RWPE1 (cell line): ENCODE data around the gene MUC4.

Experiments used
- CTCF ChIA-PET: fragments of 350-600 bp; sonication (Branson Sonifier 250); formaldehyde crosslinking; extraction: SDS; loops from one replicate; lab custom pipeline; 2021; lab: Yijun Ruan, JAX
- POLR2A ChIA-PET: fragments of 400-600 bp; formaldehyde crosslinking; extraction: SDS; loops from one replicate; lab custom pipeline; 2020; ENCODE audit warnings: antibody characterized with exemption; ENCODE audit not compliant: low non-redundant PET; lab: Yijun Ruan, JAX
- DNase-seq: peaks from one replicate; pipeline ENCODE4 v3.0.0; 2012; ENCODE audit warnings: low spot score
- H3K27ac ChIP-seq: fragments of 450-650 bp; 2 replicates; pipeline ENCODE4 v1.5.1; 2017
- TF ChIP-seq, protein P1 (sequence below): fragments of 450-650 bp; conservative IDR thresholded peaks from 2 replicates; pipeline ENCODE4 v1.5.1; 2017; ENCODE audit warnings: low read depth, mild to moderate bottlenecking

The MUC4 gene

DNA sequence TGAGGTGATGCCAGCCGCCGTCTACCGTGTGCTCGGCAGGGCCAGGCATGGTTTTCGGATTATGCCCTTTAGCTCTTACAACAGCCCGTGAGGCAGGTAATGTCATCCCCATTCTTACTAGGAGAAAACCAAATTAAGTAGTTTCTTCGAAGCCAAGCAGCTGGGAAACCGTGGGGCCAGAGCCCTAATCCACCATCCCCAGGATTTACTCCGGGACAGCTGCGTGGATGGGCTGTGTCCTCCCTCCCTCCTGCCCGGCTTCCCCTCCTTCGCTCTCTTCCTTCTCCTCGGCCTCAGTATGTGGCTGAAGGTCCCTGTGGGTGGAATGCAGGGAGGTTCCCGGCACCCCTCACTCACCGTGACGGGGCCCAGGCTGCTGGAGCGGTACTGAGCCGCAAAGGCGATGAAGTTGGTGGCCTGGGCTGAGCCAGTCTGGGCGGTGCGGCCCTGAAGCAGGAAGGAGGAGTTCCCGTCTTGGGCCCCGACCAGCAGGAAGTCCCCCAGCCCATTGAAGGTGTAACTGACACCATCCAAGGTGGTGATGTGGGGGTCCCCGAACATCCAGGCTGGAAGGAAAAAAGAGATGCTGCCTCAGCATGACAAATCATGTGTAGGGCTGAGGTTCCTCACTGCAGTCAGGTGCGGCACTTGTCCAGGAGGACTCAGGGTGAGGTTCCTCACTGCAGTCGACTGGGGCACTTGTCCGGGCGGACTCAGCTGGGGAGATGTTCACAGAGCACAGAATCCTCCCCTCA is 48.5 kb downstream of the MUC4 start:
- no peak overlapping the region for H3K27ac ChIP-seq
- TF ChIP-seq, protein P1, sequence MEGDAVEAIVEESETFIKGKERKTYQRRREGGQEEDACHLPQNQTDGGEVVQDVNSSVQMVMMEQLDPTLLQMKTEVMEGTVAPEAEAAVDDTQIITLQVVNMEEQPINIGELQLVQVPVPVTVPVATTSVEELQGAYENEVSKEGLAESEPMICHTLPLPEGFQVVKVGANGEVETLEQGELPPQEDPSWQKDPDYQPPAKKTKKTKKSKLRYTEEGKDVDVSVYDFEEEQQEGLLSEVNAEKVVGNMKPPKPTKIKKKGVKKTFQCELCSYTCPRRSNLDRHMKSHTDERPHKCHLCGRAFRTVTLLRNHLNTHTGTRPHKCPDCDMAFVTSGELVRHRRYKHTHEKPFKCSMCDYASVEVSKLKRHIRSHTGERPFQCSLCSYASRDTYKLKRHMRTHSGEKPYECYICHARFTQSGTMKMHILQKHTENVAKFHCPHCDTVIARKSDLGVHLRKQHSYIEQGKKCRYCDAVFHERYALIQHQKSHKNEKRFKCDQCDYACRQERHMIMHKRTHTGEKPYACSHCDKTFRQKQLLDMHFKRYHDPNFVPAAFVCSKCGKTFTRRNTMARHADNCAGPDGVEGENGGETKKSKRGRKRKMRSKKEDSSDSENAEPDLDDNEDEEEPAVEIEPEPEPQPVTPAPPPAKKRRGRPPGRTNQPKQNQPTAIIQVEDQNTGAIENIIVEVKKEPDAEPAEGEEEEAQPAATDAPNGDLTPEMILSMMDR, result no peak
- DNase-seq, result no peak
- ChIA-PET POLR2A (no interaction called here), CTCF (interaction anchor here (1.5 kb wide), 1 partner anchor 87 kb away, joined by 5 read pairs; no protein-coding TSS in a partner anchor)

DNA sequence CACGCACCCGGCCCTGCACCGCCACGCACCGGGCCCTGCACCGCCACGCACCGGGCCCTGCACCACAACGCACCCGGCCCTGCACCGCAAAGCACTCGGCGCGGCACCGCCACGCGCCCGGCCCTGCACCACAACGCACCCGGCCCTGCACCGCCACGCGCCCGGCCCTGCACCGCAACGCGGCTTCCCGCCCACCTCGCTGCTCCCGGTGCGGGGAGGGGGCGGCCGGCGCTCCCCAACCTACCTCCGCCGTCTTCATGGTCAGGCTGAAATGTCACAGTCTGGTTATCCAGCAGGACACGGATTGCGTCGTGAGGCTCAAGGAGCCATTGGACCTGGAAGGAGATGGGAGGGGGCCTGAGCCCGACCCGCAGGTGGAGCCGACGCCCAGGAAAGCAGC is 49.1 kb downstream of the MUC4 start:
- TF ChIP-seq, protein P1, result no peak
- no peak for DNase-seq
- no peak overlapping the region for H3K27ac ChIP-seq
- POLR2A ChIA-PET, result no interaction called here
- CTCF ChIA-PET, result interaction anchor here (0.6 to 1.5 kb wide), 2 partner anchors 87 to 88 kb away, joined by 4 to 5 read pairs; no protein-coding TSS in a partner anchor

DNA sequence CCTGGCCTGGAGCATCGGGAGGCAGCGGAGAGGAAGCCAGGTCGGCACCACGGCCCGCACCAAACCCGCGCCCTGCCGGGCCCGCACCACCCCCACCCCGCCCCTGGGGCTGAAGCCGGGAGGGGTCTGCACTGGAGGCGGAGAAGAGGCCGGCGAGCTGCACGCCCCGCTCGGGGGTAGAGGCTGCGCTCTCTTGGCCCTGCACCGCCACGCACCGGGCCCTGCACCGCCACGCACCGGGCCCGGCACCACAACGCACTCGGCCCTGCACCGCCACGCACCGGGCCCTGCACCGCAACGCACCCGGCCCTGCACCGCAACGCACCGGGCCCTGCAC is 49.5 kb downstream of the MUC4 start:
- POLR2A ChIA-PET, result no interaction called here
- CTCF ChIA-PET, result interaction anchor here (0.6 kb wide), 1 partner anchor 88 kb away, joined by 4 read pairs; no protein-coding TSS in a partner anchor
- H3K27ac ChIP-seq, result no peak overlapping the region
- DNase-seq, result no peak
- TF ChIP-seq, protein P1, result no peak

DNA sequence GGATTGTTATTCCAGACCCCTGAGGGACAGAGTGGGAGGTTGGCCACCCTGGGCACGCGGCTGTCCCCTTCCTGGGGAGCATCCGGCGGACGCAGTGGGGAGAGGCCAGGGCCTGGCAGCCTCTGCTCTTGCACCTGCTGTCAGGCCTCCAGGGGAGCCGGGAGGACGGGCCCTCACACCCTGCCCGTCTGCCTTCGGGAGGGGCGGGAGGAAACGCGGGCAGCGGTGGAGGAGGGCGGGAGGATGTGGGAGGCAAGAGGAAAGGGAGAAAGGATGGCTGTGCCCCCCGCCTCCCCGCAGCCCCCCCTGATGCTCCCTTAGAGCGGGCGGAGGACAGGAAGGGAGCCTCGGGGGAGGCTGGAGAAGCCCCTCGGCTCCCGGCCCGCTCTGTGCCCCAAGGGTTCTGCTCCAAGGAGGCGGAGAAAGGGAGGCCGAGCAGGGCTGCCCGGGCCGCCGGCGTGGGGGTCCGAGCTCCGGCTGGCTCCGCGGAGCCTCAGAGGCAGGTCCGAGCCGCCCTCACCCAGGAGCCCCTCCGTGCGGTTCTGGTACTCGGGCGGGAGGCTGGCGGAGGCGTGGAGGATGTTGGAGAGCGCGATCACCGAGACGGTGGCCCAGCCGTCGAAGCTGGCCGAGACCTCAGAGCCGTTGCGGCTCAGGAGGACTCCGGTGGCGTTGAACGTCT is 50.0 kb downstream of the MUC4 start:
- ChIA-PET POLR2A (no interaction called here), CTCF (interaction anchor here (0.6 kb wide), 1 partner anchor 88 kb away, joined by 4 read pairs; no protein-coding TSS in a partner anchor)
- H3K27ac ChIP-seq, result no peak overlapping the region
- TF ChIP-seq, protein P1, result no peak
- DNase-seq, result no peak

DNA sequence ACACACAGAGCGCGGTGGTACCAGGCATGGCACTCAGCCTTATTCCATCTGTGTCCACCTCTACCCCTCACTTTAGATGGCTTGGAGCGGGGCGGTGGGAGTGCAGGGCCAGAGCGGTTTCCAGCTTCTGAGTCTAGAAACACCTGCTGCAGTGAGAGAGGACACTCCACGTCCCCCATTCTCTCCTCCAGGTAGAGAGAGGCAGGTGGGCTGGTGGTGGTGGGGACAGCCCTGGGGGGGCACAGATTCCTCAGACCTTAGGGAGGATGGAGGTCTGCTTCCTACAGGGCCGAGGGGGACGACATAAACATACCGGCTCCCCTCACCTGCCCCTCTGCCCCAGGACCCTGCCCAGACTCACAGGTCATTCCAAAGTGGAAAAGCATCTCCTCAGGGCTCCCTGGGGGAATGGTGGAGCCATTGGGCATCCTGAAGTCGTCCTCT is 50.6 kb downstream of the MUC4 start:
- H3K27ac ChIP-seq, result no peak overlapping the region
- CTCF ChIA-PET, result no interaction called here
- POLR2A ChIA-PET, result no interaction called here
- TF ChIP-seq, protein P1, result no peak
- DNase-seq, result no peak

DNA sequence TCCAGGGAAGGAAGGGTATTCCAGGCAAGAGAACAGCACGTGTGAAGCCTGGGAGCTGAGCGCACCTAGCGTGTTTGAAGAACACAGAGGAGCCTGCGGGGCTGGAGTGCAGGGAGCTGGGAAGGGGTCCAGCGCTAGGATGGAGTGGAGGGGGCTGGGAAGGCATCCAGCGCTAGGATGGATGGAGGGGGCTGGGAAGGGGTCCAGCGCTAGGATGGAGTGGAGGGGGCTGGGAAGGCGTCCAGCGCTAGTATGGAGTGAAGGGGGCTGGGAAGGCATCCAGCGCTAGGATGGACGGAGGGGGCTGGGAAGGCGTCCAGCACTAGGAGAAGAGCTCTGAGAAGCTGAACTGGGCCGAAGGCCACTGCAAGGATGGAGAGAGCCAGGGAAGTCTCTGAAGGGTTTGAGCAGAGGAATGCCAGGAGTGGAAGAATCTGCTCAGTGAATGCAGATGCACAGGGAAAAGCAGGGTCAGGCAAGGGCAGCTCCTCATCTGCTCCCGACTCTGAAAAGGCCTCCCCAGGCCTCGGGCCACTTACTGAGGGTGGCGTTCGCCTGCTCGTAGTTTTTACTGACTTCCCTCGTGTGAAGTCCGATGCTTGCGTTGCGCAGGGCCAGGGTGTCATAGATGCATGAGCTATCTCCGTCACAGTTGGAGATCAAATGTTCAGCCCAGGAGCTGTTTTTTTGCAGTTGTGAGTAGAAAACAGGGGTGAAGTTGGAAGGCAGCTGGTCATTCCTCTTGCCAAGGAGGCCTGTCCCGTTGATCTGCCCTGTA is 51.2 kb downstream of the MUC4 start:
- CTCF ChIA-PET, result interaction anchor here (0.5 to 0.6 kb wide), 2 partner anchors 62 to 493 kb away, joined by 3 to 5 read pairs; no protein-coding TSS in a partner anchor
- TF ChIP-seq, protein P1, result no peak
- no peak for DNase-seq
- POLR2A ChIA-PET, result no interaction called here
- no peak overlapping the region for H3K27ac ChIP-seq
